IMR-90 (cell line): Measurements from ENCODE around the gene CXADR. TPM values are rescaled to one million over a fixed set of nuclear protein-coding genes. Genes with fewer than 3 reads are reported as not detected.

Source experiments
- ATAC-seq: fragments of 200-7000 bp; cut with Tn5 transposase; 2 replicates; pipeline ENCODE4 v1.9.1; 2020; ENCODE audit warnings: low read depth, mild to moderate bottlenecking, moderate library complexity
- BruUV-seq: library from RNA; stranded (reverse); fragments of 400-500 nt; replicated peaks from 2 replicates; lab custom pipeline; 2021; lab: Mats Ljungman, UMichigan
- CTCF ChIA-PET: fragments of 300-600 bp; formaldehyde crosslinking; extraction: SDS; loops from one replicate; lab custom pipeline; 2021; ENCODE audit warnings: antibody characterized with exemption; lab: Yijun Ruan, JAX
- POLR2A ChIA-PET: fragments of 300-600 bp; sonication (Branson Sonifier 250); formaldehyde crosslinking; loops from one replicate; lab custom pipeline; 2022; ENCODE audit warnings: antibody characterized with exemption; ENCODE audit not compliant: unreplicated experiment; lab: Charles Lee
- DNase-seq: peaks from one replicate; pipeline ENCODE4 v3.0.0; 2013
- H2AFZ ChIP-seq: replicated peaks from 2 replicates; pipeline ENCODE3; 2013; ENCODE audit warnings: low read length, mild to moderate bottlenecking; ENCODE audit not compliant: poor library complexity
- H2AK5ac ChIP-seq: 2 replicates; pipeline ENCODE4 v1.6.1; 2013; ENCODE audit warnings: low read depth, low read length, inconsistent platforms
- H2AK9ac ChIP-seq: replicated peaks from 2 replicates; pipeline ENCODE3; 2013; ENCODE audit warnings: mild to moderate bottlenecking, low read depth, low read length, moderate library complexity; ENCODE audit not compliant: poor library complexity
- H2BK120ac ChIP-seq: 2 replicates; pipeline ENCODE4 v1.6.1; 2013; ENCODE audit warnings: low read depth, low read length, inconsistent platforms
- H2BK15ac ChIP-seq: 3 replicates; pipeline ENCODE4 v1.6.1; 2013; ENCODE audit warnings: low read depth, low read length, inconsistent platforms
- H2BK20ac ChIP-seq: 2 replicates; pipeline ENCODE4 v1.6.1; 2013; ENCODE audit warnings: low read depth, mild to moderate bottlenecking, inconsistent platforms, low read length, moderate library complexity
- H2BK5ac ChIP-seq: 2 replicates; pipeline ENCODE4 v1.6.1; 2013; ENCODE audit warnings: mild to moderate bottlenecking, low read depth, low read length, inconsistent platforms; ENCODE audit not compliant: poor library complexity, severe bottlenecking
- H3K14ac ChIP-seq: replicated peaks from 2 replicates; pipeline ENCODE4 v1.6.1; 2013; ENCODE audit warnings: low read depth, low read length, inconsistent platforms
- H3K18ac ChIP-seq: 2 replicates; pipeline ENCODE4 v1.6.1; 2013; ENCODE audit warnings: low read depth, low read length, control low read depth
- H3K23ac ChIP-seq: 2 replicates; pipeline ENCODE4 v1.6.1; 2013; ENCODE audit warnings: low read depth, low read length, inconsistent platforms
- H3K27ac ChIP-seq: 2 replicates; pipeline ENCODE4 v1.5.1; 2013; ENCODE audit warnings: mild to moderate bottlenecking, control low read depth, low read length; ENCODE audit not compliant: insufficient read depth
- H3K27me3 ChIP-seq: 2 replicates; pipeline ENCODE4 v1.6.1; 2013; ENCODE audit warnings: low read length; ENCODE audit not compliant: control insufficient read depth, insufficient read depth
- H3K36me3 ChIP-seq: 2 replicates; pipeline ENCODE4 v1.6.1; 2013; ENCODE audit warnings: low read length, mixed read lengths; ENCODE audit not compliant: control insufficient read depth, insufficient read depth
- H3K4ac ChIP-seq: 2 replicates; pipeline ENCODE4 v1.6.1; 2013; ENCODE audit warnings: low read depth, low read length, inconsistent platforms
- H3K4me1 ChIP-seq: 2 replicates; pipeline ENCODE4 v1.6.1; 2013; ENCODE audit warnings: low read length, mixed read lengths; ENCODE audit not compliant: control insufficient read depth, insufficient read depth
- H3K4me2 ChIP-seq: 2 replicates; pipeline ENCODE4 v1.6.1; 2013; ENCODE audit warnings: low read depth, mild to moderate bottlenecking, control low read depth, low read length, moderate library complexity
- H3K4me3 ChIP-seq: 2 replicates; pipeline ENCODE4 v1.5.1; 2013; ENCODE audit warnings: low read depth, mild to moderate bottlenecking, control low read depth, low read length, moderate library complexity; ENCODE audit not compliant: insufficient read depth
- H3K56ac ChIP-seq: 2 replicates; pipeline ENCODE4 v1.6.1; 2013; ENCODE audit warnings: low read length, inconsistent platforms; ENCODE audit not compliant: insufficient read depth; ENCODE audit errors: extremely low read depth
- H3K79me1 ChIP-seq, 2 experiments: 2 replicates each; pipeline ENCODE4 v1.6.1; 2013; ENCODE audit warnings: low read length in 2 of 2, inconsistent platforms in 1 of 2, low read depth in 1 of 2
- H3K9ac ChIP-seq: 2 replicates; pipeline ENCODE4 v1.6.1; 2013; ENCODE audit warnings: low read depth, low read length, control low read depth
- H3K9me1 ChIP-seq: 2 replicates; pipeline ENCODE4 v1.6.1; 2013; ENCODE audit warnings: low read length, inconsistent platforms; ENCODE audit not compliant: insufficient read depth
- H3K9me3 ChIP-seq: 2 replicates; pipeline ENCODE4 v1.6.1; 2013; ENCODE audit warnings: low read length; ENCODE audit not compliant: control insufficient read depth, insufficient read depth
- H4K20me1 ChIP-seq: 2 replicates; pipeline ENCODE4 v1.6.1; 2013; ENCODE audit warnings: low read length, inconsistent platforms; ENCODE audit not compliant: insufficient read depth
- H4K5ac ChIP-seq: 2 replicates; pipeline ENCODE4 v1.6.1; 2013; ENCODE audit warnings: mild to moderate bottlenecking, low read depth, low read length, control low read depth
- H4K8ac ChIP-seq, 2 experiments: 2 replicates each; pipeline ENCODE4 v1.6.1; 2013; ENCODE audit warnings: low read depth in 2 of 2, low read length in 2 of 2, control low read depth in 1 of 2, inconsistent platforms in 1 of 2
- H4K91ac ChIP-seq: 2 replicates; pipeline ENCODE4 v1.6.1; 2013; ENCODE audit warnings: low read depth, low read length, inconsistent platforms; ENCODE audit not compliant: insufficient read depth
- BHLHE40 ChIP-seq: fragments of 150-350 bp; IDR thresholded peaks from 2 replicates; pipeline ENCODE4 v1.6.1; 2016; ENCODE audit warnings: mild to moderate bottlenecking, low read depth, low read length
- CHD1 ChIP-seq: IDR thresholded peaks from 2 replicates; pipeline ENCODE4 v1.6.1; 2012; ENCODE audit warnings: low read depth, low read length, improper control_type of control experiment
- CTCF ChIP-seq: conservative IDR thresholded peaks from 2 replicates; pipeline ENCODE4 v1.5.1; 2012; ENCODE audit warnings: mild to moderate bottlenecking, low read depth, low read length, improper control_type of control experiment
- FOS ChIP-seq: fragments of 150-350 bp; IDR thresholded peaks from 2 replicates; pipeline ENCODE4 v1.6.1; 2016; ENCODE audit warnings: low read depth, low read length
- MAFK ChIP-seq: IDR thresholded peaks from 2 replicates; pipeline ENCODE4 v1.6.1; 2012; ENCODE audit warnings: low read depth, low read length, improper control_type of control experiment
- NFE2L2 ChIP-seq: fragments of 150-350 bp; IDR thresholded peaks from 2 replicates; pipeline ENCODE4 v1.6.1; 2016; ENCODE audit warnings: low read depth, mild to moderate bottlenecking, low read length
- RAD21 ChIP-seq: IDR thresholded peaks from 2 replicates; pipeline ENCODE4 v1.6.1; 2012; ENCODE audit warnings: low read length, improper control_type of control experiment
- RCOR1 ChIP-seq: IDR thresholded peaks from 2 replicates; pipeline ENCODE4 v1.6.1; 2012; ENCODE audit warnings: mild to moderate bottlenecking, low read length, improper control_type of control experiment; ENCODE audit not compliant: insufficient replicate concordance
- SMC3 ChIP-seq: fragments of 150-350 bp; IDR thresholded peaks from 2 replicates; pipeline ENCODE4 v1.6.1; 2016; ENCODE audit warnings: low read depth, mild to moderate bottlenecking, antibody characterized with exemption, low read length, moderate library complexity
- USF2 ChIP-seq: fragments of 150-350 bp; IDR thresholded peaks from 2 replicates; pipeline ENCODE4 v1.6.1; 2017; ENCODE audit warnings: mild to moderate bottlenecking, antibody characterized with exemption, low read length, low read depth
- WGBS, 2 experiments: methylation state at CpG; one replicate each; pipeline versions ENCODE4 v1.1.5 to v1.1.7; 2013; ENCODE audit warnings: missing lambda C conversion rate in 2 of 2; ENCODE audit not compliant: insufficient read length in 1 of 2; ENCODE audit errors: extremely low coverage in 2 of 2; 5-methylcytosine and 5-hydroxymethylcytosine counted together
- dilution Hi-C: fragments of 300-500 bp; cut with HindIII; formaldehyde crosslinking; loops from one replicate; pipeline ENCODE4 v1.14.3; 2018; ENCODE audit warnings: low sequenced_read_pairs; ENCODE audit not compliant: unreplicated experiment
- in situ Hi-C: fragments of 300-500 bp; cut with MboI; formaldehyde crosslinking; loops from 3 replicates; pipeline ENCODE4 v1.14.3; 2019; ENCODE audit warnings: low sequenced_read_pairs, inconsistent platforms, mixed read lengths
- intact Hi-C: fragments of 100-400 bp; cut with micrococcal nuclease; formaldehyde crosslinking; loops from 2 replicates; pipeline ENCODE4 v1.10.0; 2022
- polyA plus RNA-seq, 3 experiments: library from polyadenylated mRNA; depleted of rRNA; stranded (reverse); fragments of >200 nt; gene quantifications; 2 replicates each; pipeline ENCODE4 v1.2.3, GENCODE V29; 2012; ENCODE audit warnings: low replicate concordance in 1 of 3
- total RNA-seq: library from RNA; depleted of rRNA; stranded (reverse); fragments of >200 nt; gene quantifications from 2 replicates; pipeline ENCODE4 v1.2.3, GENCODE V29; 2012

CXADR gene
- total and polyA plus RNA-seq, 2 of the 4 experiments (the other 2 are of a cell fraction): 0.21 to 1.1 TPM

- Histone ChIP-seq H4K8ac (peak overlapping the region; percentile 36 to 58; a peak in 3 of 4 replicates), H2BK15ac (peak overlapping the region; percentile 68; the same call in 2 of the 3 replicates), H3K9me1 (peaks cover 3% of the 10 kb centered on the region; the same call in 1 of the 2 replicates), H4K20me1 (0 out of 2 replicates have a peak, but pooled peaks cover 4% of the 10 kb centered on the region), H3K27ac (peak overlapping the region; percentile 22), H3K27me3 (no peaks in the 10 kb centered on the region), H2AK9ac (no peak overlapping the region), H3K36me3 (no peaks in the 10 kb centered on the region), H3K4me1 (peaks cover 10% of the 10 kb centered on the region), H3K79me1 (no peaks in the 10 kb centered on the region), H3K56ac (peak overlapping the region; percentile 31; the same call in 1 of the 2 replicates), H3K4me3 (no peak overlapping the region), H3K14ac (peak overlapping the region; percentile 62), H3K4me2 (peak overlapping the region; percentile 65), H2AK5ac (peak overlapping the region; percentile 79), H3K23ac (peak overlapping the region; percentile 82), H3K4ac (peak overlapping the region; percentile 59), H2AFZ (no peak overlapping the region), H2BK120ac (peak overlapping the region; percentile 82), H2BK5ac (peak overlapping the region; percentile 89), H3K9me3 (no peaks in the 10 kb centered on the region), H3K18ac (peak overlapping the region; percentile 14), H4K91ac (peak overlapping the region; percentile 46; the same call in 1 of the 2 replicates), H4K5ac (peak overlapping the region; percentile 41), H2BK20ac (peak overlapping the region; percentile 70), H3K9ac (no peak overlapping the region; the same call in 1 of the 2 replicates)
- DNase-seq (peak; percentile 99), ATAC-seq (peak; percentile 92)
- WGBS, 2 experiments: no CpG with 5 or more reads among the region's 7 CpGs
- dilution Hi-C loops (no loop called here), in situ Hi-C loops (no loop called here), intact Hi-C loops (loop anchor here (10.0 kb wide), 1 partner anchor 353 kb away; no protein-coding TSS in a partner anchor)
- POLR2A ChIA-PET: interaction anchor here (0.7 kb wide), 1 partner anchor 50 kb away, joined by 3 read pairs; no protein-coding TSS in a partner anchor
- BruUV-seq: no TSS peak
- CTCF ChIA-PET: no interaction called here
- TF ChIP-seq CHD1: no peak
- TF ChIP-seq RCOR1: no peak
- no peak for TF ChIP-seq BHLHE40
- TF ChIP-seq RAD21: no peak
- TF ChIP-seq FOS: peak; percentile 81
- peak; percentile 15; the same call in 1 of the 2 replicates for TF ChIP-seq MAFK
- no peak for TF ChIP-seq USF2
- TF ChIP-seq SMC3: no peak
- TF ChIP-seq CTCF: no peak
- TF ChIP-seq NFE2L2: peak; percentile 62; the same call in 1 of the 2 replicates
Observed at GRCh38 chr21:17491716-17492414, 21.0 kb upstream of the CXADR start.
